Measurements from ENCODE around the gene ADGRG1.

ADGRG1 gene

DNA sequence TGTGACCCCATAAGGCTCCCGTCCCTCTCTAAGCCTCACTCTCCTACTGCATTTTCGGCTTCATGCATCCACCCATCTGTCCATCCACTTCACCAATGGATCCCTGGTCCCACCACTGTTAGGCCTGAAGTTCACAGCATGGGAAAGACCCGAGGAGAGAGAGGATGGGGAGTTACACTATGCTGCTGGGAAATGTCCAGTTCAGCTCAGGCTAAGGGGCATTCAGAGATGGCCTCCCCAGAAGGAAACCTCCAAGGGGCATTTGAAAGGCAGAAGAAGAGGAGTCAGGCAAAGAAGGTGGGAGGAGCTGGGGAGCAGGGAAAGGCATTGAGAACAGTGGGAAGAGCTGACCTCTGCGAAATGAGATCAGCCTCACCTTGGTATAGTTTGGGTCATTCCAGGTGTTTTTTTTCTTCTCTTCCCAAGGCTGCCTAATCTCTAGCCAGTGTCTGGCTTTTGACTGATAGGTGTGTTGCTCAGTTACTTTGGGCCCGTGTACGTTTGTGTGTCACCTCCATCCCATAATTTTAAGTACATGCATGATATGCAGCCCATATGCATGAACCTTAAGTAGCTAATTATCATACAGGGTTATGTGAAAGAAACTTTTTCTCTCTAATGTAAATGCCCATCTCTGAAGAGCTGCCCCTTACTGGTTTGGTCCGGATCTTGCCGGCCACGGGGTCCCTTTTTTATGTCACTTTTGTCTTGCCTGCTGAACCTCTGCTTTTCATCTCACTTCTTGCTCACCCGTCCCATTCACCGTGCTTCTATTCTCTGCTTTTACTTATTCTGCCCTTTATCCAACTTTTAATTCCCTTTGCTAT lies 54.6 kb downstream of the ADGRG1 start:
- no peak for DNase-seq (ENCODE audit: low read depth in 3 of 3)

DNA sequence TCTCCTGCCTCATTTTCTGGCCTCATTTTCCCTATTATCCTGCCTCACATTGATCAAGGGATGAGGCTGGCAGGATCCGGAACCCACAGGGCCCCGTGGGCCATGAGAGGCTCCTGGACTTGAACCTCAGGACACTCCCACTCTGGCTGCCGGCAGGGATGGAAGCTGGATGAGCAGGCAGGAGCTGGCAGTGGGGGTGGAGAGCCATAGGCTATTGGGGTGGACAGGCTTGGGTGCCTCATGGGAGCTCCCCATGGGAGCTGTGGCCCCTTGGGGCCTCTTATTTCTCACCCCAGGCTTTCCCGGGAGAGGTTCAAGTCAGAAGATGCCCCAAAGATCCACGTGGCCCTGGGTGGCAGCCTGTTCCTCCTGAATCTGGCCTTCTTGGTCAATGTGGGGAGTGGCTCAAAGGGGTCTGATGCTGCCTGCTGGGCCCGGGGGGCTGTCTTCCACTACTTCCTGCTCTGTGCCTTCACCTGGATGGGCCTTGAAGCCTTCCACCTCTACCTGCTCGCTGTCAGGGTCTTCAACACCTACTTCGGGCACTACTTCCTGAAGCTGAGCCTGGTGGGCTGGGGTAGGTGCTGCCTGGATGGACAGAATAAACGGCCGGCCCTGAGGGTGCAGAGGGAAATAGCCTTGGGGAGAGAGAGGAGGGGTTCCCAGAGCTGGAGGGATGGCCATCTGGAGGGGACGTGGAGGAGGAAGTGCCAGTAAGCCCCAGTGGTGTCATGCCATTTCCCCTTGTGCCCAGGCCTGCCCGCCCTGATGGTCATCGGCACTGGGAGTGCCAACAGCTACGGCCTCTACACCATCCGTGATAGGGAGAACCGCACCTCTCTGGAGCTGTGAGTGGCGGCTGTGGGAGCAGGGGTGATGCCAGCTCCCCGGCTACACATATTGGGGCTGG lies 55.5 kb downstream of the ADGRG1 start:
- DNase-seq (ENCODE audit: low read depth in 3 of 3): no peak

DNA sequence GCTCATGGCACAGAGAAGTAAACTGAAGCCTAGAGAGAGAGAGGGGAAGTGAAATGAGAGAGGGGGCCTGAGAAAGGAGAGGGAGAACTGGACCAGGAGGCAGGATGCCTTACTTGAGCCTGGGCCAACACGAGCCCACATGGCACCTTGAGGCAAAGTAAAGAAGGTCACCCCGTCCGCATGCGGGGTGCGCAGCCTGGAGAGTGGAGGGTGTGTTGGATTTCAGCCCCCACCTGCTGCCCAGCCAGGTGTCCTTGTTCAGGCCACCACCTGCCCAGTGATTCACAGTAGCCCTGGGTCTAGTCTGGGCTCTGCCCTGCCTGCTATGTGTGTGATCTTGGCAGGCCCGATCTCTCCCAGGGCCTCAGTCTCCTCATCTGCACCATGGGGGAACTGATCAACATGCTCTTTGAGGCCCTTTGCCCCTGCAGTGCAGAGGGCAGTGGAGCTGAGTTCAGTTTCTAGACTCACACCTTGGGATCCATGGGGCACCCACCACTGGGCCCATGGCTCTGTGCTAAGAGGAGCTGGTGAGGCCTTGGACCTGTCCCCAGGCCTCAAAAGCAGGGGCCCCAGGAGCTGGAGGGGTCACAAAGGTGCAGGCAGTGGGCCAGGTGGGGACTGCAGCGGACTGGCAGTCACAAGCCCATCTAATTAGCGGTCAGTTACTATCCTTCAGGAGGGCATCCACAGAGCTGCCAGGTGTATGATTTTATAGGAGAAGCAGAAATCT lies 56.4 kb downstream of the ADGRG1 start:
- DNase-seq (ENCODE audit: low read depth in 3 of 3): no peak

DNA sequence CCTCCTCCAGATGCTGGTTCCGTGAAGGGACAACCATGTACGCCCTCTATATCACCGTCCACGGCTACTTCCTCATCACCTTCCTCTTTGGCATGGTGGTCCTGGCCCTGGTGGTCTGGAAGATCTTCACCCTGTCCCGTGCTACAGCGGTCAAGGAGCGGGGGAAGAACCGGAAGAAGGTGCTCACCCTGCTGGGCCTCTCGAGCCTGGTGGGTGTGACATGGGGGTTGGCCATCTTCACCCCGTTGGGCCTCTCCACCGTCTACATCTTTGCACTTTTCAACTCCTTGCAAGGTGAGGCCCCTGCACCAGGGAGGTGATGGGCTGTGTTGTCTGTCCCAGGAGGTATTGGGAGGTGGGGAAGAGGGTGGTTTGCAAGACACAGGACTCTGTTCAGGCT lies 57.2 kb downstream of the ADGRG1 start:
- no peak for DNase-seq (ENCODE audit: low read depth in 3 of 3)

DNA sequence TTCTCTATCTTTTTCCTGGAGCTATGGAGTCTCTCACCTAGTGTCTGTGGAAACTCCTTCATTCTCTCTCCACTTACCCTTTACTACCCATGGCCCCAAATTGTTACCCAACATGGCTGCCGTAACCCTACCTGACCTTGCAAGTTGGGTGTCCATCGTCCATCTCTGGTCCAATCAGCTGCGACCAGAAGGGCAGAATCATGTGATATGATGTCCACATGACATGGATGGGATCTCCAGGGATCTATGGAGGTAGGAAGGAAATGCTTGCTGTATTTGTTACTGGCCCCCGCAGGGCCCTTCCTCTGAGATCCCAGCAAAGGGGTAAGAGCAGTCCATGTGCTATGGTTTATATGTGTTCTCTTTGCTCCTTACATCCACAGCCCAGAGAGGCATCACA lies 58.1 kb downstream of the ADGRG1 start:
- no peak for DNase-seq (ENCODE audit: low read depth in 3 of 3)

DNA sequence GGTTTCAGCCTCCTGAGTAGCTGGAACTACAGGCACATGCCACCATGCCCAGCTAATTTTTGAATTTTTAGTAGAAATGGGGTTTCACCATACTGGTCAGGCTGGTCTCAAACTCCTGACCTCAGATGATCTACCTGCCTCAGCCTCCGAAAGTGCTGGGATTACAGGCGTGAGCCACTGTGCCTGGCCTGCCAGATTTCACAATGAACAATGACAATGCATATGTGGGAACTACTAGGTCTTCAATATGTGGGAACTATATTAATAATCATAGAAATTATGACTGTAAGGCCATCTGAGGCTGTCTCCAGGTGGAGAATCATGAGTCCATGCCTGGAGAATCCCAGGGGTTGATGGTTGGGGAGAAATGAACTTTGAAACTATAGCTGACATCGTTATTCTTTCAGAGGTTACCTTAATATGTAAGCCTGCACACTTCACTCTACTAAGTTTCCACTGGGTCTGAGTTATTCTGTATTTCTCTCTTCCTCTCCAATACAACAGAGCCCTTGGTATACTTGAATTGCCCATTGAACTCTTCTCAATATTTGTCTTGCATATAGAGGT lies 59.0 kb downstream of the ADGRG1 start:
- no peak for DNase-seq (ENCODE audit: low read depth in 3 of 3)

DNA sequence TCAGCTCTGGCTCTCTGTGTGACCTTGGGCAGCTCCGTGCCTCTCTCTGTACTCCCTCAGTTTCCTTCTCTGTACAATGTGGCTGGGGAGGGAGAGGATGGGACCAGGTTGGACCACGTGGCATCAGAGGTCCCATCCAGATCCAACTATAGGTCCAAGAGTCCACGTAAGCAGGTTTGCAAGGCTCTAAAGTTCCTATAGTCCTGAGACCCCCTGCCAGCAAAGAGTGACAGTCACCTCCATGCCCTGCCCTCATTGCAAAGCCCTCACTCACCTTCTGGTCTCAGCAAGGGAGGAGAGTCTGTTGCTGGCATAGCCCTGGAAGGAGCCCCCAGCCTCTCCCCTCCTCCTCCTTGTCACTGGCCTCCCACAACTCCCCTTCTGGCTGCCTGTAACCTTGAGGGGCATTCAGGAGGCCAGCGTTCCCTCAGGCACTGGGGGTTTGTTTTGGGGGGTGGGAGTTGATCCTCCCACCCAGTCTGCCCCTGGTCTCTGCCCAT lies 60.1 kb downstream of the ADGRG1 start:
- no peak for DNase-seq (ENCODE audit: low read depth in 3 of 3)

DNA sequence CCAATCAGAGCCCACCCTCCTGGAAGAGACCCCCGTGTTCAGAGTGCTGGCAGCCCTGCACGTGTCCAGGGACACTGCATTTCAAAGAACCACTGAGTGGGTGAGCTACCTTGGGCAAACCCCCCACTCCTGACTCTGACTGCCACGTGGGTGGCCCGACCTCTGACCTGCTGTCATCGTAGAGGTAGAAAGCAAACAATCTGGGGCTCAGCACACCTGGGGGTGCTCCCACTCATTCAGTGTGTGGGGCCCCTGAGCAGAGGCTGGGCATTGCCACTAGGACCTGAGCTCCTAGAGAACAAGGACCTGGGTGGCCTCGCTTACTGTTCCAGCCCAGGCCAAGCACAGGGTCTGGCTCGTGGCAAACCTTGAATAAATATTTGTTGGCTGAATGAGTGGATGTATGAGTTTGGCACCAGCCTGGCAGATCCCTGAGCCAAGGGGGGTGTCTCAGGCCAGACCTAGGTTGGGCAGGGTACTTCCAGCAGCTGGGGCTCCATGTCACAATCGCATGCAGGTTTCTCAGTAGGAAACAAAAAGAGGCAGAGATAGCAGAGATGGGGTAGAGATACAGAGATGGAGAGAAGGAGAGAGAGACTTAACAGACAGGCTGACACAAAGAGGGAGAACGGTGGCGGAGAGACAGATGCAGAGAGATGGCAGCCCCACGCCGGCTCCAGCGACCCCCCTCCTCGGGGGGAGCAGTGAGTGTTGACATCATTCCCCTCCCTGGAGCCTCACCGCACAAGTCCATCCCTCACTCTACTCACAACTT lies 60.7 kb downstream of the ADGRG1 start:
- DNase-seq (ENCODE audit: low read depth in 3 of 3): no peak

DNA sequence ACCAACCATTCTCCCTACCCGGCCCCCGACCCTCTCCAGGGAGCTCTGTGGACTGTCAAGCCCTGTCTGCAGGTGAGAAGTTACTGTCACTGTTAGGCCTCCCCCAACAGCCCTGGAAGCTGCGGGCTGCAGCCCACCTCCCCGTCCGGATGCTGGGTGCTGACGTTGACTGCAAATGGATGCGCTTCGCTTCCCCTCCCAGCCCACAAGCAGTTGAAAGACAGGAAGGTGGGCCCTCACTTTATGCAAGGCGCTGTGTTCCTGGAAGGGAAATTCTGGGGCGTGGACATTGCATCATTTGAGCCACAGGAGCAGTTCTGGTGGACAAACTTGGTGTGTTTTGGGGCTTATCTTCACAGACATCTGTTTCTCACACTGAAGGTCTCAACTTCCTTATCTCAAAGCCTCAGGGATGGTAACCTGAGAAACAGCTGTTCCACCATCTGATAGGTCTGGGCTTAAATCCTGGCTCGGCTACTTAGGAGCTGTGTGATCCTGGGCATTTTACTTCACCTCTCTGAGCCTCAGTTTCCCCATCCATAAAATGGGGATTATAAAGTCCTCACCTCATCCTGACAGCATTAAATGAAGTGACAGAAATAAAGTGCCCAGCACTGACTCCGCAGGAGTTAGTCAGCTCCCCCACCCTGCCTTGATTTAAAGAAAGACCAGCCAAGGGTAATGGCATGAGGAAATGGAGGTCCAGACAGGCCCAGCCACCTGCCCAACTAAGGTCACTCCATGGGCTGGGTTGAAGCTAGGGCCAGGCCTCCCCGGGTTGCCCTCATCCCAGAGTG lies 61.5 kb downstream of the ADGRG1 start:
- DNase-seq (ENCODE audit: low read depth in 3 of 3): no peak

DNA sequence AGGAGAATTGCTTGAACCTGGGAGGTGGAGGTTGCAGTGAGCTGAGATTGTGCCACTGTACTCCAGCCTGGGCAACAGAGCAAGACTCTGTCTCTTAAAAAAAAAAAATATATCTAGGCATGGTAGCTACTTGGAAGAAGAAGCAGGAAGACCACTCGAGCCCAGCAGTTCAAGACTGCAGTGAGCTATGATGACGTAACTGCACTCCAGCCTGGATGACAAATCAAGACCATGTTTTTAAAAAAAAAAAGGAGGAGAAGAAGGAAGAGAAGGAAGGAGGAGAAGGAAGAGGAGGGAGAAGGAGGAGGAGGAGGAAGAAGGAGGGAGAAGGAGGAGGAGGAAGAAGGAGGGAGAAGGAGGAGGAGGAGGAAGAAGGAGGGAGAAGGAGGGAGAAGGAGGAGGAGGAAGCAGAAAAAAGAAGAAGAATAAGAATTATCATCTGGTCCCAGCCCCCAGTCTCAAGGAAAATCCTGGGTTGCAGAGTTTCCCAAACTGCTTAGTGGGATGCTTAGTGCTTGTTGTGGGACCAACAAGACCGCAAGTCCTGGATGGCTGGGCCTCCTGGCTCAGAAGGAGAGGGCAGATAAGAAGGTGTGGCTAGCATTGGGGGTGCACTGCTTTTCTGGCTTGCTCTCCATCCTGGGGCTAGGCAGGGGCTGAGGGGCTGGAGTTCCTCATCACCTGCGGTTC lies 62.5 kb downstream of the ADGRG1 start:
- no peak for DNase-seq (ENCODE audit: low read depth in 3 of 3)

DNA sequence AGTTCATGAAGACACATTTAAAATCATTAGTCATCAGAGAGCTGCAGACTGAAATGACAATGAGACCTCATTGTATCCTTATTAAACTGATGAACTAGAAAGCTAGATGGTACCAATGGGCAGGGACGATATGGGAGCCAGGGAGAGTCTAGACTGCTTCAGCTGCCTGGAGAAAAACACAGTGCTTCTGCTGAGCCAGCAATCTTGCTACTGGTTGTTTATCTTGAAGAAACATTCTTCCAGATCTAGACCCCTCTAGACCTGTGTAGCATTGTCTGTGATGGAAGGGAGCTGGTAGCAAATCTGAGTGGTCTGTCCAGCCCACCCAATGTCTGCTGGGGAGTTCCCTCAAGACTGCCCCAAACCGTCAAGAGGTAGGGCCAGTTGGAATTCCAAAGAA lies 64.2 kb downstream of the ADGRG1 start:
- DNase-seq (ENCODE audit: low read depth in 3 of 3): no peak

DNA sequence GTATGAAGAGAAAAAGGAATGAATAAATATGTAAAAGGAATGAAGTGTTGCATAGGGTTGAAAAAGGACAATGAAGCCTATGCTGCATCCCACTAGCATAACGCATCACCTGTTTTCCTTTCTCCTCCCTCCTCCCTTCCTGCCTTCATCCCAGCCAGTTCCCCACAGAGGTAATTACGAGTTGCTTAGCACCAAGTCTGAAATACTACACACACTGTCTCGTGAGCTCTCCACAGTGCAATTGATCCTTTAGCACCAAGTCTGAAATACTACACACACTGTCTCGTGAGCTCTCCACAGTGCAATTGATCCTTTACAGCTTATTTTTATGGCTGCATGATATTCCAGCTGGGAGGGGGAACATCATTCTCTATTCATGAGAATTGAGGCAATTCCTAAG lies 65.1 kb downstream of the ADGRG1 start:
- DNase-seq (ENCODE audit: low read depth in 3 of 3): no peak

DNA sequence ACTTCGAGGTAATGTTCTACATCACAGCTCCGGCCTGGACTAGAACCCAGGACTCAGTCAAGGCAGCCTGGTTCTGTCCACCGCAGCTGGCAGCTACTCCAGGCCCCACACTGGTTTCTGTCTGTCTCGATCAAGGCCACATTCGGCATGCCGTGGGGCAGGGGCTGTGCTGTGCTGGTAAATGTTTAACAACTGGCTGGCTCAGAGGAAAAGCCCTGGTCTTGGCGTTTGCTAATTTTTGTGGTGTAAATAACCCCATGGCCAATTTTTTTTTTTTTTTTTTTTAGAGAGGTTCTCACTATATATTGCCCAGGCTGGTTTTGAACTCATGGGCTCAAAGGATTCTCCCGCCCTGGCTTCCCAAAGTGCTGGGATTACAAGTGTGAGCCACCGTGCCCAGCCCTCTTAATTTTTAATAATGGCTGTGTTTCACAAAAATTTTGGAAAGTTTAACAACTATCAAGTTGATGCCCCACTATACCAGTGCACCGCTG lies 65.8 kb downstream of the ADGRG1 start:
- DNase-seq (ENCODE audit: low read depth in 3 of 3): no peak

DNA sequence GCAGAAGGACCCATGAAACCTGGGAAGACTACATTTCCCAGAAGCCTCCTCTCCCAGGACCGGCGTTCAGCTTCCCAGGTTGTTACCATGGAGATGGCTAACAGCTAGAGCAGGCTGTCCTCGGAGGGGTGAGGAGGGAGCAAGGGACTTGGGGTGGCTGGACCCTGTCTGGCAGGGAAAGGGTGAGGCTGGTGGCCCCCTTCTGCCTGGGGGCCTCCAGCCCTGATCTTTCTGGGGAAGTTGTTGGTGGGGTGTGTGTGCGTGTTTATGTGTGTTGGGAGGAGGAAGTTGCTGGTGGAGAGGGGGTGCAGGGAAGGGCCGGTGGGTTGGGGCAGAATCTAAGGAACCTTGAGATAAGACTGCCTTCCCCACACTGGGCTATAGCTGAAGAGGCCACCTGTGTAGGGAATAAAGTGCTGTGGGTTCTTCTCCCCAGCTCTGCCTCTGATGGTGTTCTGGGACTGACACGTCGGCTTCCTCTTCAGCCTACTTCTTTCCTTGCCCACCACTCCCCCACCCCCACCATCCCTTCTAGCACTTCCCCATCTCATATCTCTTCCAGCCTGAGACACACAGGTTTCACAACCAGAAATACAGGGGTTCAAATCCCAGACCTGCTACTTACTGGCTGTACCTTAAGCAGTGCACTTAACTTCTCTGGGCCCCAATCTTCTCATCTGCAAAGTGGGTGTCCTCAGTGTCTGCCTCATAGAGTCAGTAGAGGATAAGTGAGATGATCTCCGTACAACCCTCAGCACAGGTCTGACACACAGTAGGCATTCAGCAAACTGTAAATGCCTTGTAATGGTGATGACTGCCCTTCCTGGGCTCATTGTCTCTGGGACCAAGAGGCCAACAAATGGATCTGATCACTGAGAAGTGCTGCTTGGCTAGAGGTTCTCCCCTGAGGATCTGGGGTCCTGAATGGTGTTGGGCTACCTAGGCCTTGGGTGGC lies 66.6 kb downstream of the ADGRG1 start, which contains the start of gene DRC7:
DRC7 (plus strand) TSS at position 82 of the 955 bp plus-strand sequence. CDS start 3,144 bp downstream, outside the sequence.
- no peak for DNase-seq (ENCODE audit: low read depth in 3 of 3)

DNA sequence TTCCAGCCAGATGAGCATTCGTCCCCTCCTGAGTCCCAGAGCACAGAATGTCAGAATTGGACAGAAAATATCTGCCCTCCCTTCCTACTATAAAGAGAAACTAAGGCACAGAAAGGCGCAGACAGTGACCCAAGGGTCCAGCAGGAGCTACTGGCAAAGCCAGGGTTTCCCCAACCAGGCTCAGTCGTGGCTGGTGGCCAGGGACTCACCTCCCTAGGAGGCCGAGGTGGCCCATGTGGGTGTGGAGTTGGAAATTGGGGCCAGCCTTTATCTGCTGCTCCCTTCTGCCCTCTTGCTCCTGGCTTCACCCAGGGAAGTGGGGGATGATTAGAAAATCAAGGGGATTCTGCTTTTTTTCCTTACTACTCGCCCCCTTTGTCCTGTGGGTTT lies 67.2 kb downstream of the ADGRG1 start:
- DNase-seq (ENCODE audit: low read depth in 3 of 3): no peak

DNA sequence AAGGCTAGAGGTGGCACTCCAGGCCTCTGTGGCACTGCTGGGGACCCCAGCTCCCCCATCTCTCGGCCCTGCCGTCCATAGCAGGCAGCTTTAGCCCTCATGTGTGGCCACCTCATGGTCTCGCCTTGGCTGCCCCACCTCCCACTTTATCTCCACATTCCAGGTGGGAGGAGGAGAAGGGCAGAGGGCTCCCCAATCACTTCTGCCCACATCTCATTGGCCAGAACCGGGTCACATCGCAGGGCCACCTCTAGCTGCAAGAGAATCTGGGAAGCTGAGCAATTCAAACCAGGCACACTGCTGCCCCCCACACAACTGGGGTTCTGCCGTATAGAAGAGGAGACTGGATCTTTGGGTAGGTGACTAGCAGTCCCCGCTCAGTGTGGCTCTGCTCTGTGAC lies 67.8 kb downstream of the ADGRG1 start:
- DNase-seq (ENCODE audit: low read depth in 3 of 3): no peak

DNA sequence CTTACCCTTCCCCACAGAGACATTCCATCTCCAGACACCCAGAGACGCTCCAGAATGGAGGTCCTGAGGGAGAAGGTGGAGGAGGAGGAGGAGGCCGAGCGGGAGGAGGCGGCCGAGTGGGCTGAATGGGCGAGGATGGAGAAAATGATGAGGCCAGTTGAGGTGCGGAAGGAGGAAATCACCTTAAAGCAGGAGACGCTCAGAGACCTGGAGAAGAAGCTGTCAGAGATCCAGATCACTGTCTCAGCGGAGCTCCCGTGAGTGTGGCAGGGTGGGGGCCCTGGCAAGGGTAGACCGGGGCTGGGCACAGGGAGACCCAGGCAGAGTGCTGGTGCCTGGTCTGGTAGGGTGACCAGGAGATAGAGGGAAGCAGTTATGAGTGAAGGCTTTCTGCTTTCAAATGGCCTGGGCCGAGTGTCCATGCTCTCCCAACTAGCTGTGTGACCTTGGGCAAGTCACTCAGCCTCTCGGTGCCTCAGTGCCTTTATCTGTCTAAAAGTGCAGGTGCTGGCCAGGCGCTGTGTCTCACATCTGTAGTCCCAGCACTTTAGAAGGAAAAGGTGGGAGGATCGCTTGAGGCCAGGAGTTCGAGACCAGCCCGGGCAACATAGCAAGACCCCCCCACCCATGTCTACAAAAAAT lies 69.6 kb downstream of the ADGRG1 start:
- no peak for DNase-seq (ENCODE audit: low read depth in 3 of 3)

Data from stimulated activated CD4-positive, alpha-beta T cell treated with anti-CD3 and anti-CD28 coated beads, TNF-alpha, amount 100 ng/mL, for 4 hours (primary cell).